Measurements from ENCODE around the gene ANXA2. TPM values are rescaled to one million over a fixed set of nuclear protein-coding genes. Genes with fewer than 3 reads are reported as not detected.

Gene ANXA2
- total and polyA plus RNA-seq, 2 experiments from 2014 or later, result 202 to 225 TPM

DNA sequence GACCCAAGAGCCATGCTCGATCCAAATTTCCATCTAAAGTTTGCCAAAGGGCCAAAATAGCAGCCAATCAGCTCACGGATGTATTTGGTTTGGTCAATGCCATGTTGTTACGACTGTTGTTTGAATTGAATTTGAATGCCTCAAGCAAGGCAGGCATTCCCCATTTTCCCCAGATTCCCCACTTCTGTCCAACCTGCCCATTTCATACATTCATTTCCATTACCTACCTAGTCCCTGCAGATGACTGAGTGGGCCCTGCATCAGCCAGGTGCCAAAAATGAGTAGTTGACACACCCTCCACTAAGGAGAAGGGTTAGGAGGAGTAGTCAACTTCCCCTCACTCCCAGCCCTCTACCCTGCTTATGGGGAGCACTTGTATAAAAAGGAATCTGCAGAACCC is 51.7 kb downstream of the ANXA2 start (continued):
- TF ChIP-seq, protein P1, sequence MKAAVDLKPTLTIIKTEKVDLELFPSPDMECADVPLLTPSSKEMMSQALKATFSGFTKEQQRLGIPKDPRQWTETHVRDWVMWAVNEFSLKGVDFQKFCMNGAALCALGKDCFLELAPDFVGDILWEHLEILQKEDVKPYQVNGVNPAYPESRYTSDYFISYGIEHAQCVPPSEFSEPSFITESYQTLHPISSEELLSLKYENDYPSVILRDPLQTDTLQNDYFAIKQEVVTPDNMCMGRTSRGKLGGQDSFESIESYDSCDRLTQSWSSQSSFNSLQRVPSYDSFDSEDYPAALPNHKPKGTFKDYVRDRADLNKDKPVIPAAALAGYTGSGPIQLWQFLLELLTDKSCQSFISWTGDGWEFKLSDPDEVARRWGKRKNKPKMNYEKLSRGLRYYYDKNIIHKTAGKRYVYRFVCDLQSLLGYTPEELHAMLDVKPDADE (IDR thresholded peaks at IDR 0.05), result no peak
- TF ChIP-seq CTCF (conservative IDR thresholded peaks at IDR 0.05; ENCODE audit: low read depth in 2 of 2), result no peak

DNA sequence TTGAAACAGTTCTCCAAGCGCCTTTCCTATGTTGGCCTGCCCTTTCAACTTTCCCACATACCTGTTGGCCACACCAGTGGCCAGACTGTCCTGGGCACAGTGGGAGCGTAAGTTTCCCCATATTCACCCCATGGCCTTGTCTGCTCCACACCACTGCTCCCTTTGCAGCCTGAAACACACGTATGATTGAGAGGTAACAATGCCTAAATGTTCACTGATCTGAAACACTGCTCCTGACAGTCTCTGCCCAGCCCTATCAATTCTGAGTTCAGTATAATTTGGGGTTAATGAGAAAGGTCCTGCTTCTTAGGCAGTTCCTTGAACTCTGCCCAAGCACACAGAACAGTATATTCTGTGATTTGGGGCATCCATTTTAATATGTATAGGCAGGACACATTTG is 52.2 kb downstream of the ANXA2 start:
- Histone ChIP-seq H3K27ac (ENCODE audit: low read depth) (no peak overlapping the region), H3K27me3 (ENCODE audit: insufficient read depth) (no peaks in the 10 kb centered on the region), H2AFZ (no peak overlapping the region), H3K4me2 (no peak overlapping the region), H3K4me1 (ENCODE audit: insufficient read depth) (0 out of 2 replicates have a peak, but pooled peaks cover 3% of the 10 kb centered on the region), H3K9me2 (ENCODE audit: insufficient read depth) (no peaks in the 10 kb centered on the region), H3K79me2 (replicated peaks; ENCODE audit: insufficient read depth) (no peaks in the 10 kb centered on the region), H4K20me1 (replicated peaks; ENCODE audit: insufficient read depth) (0 out of 2 replicates have a peak, but pooled peaks cover 2% of the 10 kb centered on the region), H3K4me3 (no peak overlapping the region), H3F3A (replicated peaks; ENCODE audit: low read depth) (no peaks in the 10 kb centered on the region), H3K36me3 (ENCODE audit: insufficient read depth) (peaks cover 17% of the 10 kb centered on the region)
- H3K27me3 Mint-ChIP-seq (ENCODE audit: insufficient read depth, low read depth, poor library complexity), result no peaks in the 10 kb centered on the region
- no peak overlapping the region for H3K27ac Mint-ChIP-seq
- no peak overlapping the region for H3K4me3 Mint-ChIP-seq
- ATAC-seq (no peak), DNase-seq (ENCODE audit: low spot score) (no peak)
- no peak for TF ChIP-seq CREB1 (CRISPR knock-in tag; IDR thresholded peaks at IDR 0.05; ENCODE audit: low read depth)
- no peak for TF ChIP-seq EZH2phosphoT487 (IDR thresholded peaks at IDR 0.05; ENCODE audit: unreplicated experiment)
- TF ChIP-seq, protein P1 (IDR thresholded peaks at IDR 0.05), result no peak
- TF ChIP-seq CTCF (conservative IDR thresholded peaks at IDR 0.05; ENCODE audit: low read depth in 2 of 2), result no peak
- no peak for TF ChIP-seq EZH2 (IDR thresholded peaks at IDR 0.05; ENCODE audit: low read depth, unreplicated experiment)
- TF ChIP-seq ZNF114 (CRISPR knock-in tag; IDR thresholded peaks at IDR 0.05), result no peak
- no peak for TF ChIP-seq ZNF331 (CRISPR knock-in tag; IDR thresholded peaks at IDR 0.05; ENCODE audit: low read depth)
- no peak for TF ChIP-seq ZNF462 (CRISPR knock-in tag; IDR thresholded peaks at IDR 0.05)
- TF ChIP-seq JUNB (IDR thresholded peaks at IDR 0.05; ENCODE audit: unreplicated experiment), result no peak
- no peak for TF ChIP-seq NANOG (IDR thresholded peaks at IDR 0.05; ENCODE audit: borderline replicate concordance)
- no peak for TF ChIP-seq STAT1 (IDR thresholded peaks at IDR 0.05; ENCODE audit: unreplicated experiment)
- no peak for TF ChIP-seq POLR2AphosphoS5 (IDR thresholded peaks at IDR 0.05; ENCODE audit: low read depth)
- peaks cover 22% of the 10 kb centered on the region for H3K36me3 Mint-ChIP-seq (ENCODE audit: low read depth)
- H3K4me1 Mint-ChIP-seq, result peaks cover 19% of the 10 kb centered on the region
- no peaks in the 10 kb centered on the region for H3K9me3 Mint-ChIP-seq

Data from GM23338 (cell line).